ENCODE data around the gene ITGB5.

ITGB5 gene

DNA sequence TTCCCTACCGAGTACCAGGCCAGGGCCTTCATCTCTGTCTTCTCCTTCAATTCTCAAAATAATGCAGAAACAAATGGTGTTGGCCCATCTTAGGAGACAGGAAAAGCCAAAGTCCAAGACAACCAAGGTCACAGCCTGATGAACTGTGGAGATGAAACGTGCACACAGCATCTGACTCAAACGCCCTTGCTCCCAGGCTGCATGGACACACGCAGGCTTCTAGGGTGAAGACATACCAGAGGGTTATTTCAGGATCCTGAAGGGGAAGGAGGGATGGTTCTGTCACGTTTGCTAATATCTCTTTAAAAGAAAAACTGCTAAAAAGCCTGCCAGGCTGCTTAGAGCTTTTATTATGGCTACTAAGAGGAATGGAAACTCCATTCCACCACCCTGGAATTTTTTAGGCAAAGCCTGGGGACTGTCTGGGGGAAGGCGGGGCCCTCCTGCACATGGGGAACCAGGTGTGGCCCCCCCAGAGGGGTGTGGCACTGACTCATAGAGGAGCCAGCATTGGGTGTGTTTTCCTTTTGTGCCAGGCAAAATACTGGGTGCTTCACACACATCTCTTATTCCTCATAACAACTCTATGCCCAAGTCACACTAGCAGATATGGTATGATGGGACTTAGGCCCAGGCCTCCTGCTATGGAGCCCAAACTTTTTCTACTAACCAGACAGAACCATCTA lies 94.0 kb downstream of the ITGB5 start:
- H3K4me3 ChIP-seq (ENCODE audit: low read depth, low read length, poor library complexity, severe bottlenecking), result no peak overlapping the region
- no peaks in the 10 kb centered on the region; the same call in none of the 2 replicates for H3K27me3 ChIP-seq (ENCODE audit: insufficient read depth, low read length)
- H3K79me2 ChIP-seq (ENCODE audit: insufficient read depth, low read length), result no peaks in the 10 kb centered on the region
- no peaks in the 10 kb centered on the region for H3K4me1 ChIP-seq (ENCODE audit: insufficient read depth, low read length, severe bottlenecking)
- no peaks in the 10 kb centered on the region for H3K9me2 ChIP-seq (ENCODE audit: low read depth, low read length)
- no peak overlapping the region for H3K27ac ChIP-seq (ENCODE audit: low read depth, low read length, poor library complexity, severe bottlenecking)
- H4K20me1 ChIP-seq (ENCODE audit: insufficient read depth, low read length), result no peaks in the 10 kb centered on the region
- H2AFZ ChIP-seq (ENCODE audit: low read length), result no peak overlapping the region
- no peak overlapping the region for H3K4me2 ChIP-seq (ENCODE audit: low read length)
- H3F3A ChIP-seq (ENCODE audit: insufficient read depth, low read length), result no peaks in the 10 kb centered on the region
- no peak overlapping the region for H3K9ac ChIP-seq (ENCODE audit: low read length)
- no peaks in the 10 kb centered on the region for H3K9me3 ChIP-seq (ENCODE audit: low read length)
- no peaks in the 10 kb centered on the region for H3K36me3 ChIP-seq (ENCODE audit: insufficient read depth, low read length)
- TF ChIP-seq, protein P1, sequence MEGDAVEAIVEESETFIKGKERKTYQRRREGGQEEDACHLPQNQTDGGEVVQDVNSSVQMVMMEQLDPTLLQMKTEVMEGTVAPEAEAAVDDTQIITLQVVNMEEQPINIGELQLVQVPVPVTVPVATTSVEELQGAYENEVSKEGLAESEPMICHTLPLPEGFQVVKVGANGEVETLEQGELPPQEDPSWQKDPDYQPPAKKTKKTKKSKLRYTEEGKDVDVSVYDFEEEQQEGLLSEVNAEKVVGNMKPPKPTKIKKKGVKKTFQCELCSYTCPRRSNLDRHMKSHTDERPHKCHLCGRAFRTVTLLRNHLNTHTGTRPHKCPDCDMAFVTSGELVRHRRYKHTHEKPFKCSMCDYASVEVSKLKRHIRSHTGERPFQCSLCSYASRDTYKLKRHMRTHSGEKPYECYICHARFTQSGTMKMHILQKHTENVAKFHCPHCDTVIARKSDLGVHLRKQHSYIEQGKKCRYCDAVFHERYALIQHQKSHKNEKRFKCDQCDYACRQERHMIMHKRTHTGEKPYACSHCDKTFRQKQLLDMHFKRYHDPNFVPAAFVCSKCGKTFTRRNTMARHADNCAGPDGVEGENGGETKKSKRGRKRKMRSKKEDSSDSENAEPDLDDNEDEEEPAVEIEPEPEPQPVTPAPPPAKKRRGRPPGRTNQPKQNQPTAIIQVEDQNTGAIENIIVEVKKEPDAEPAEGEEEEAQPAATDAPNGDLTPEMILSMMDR (IDR thresholded peaks at IDR 0.05; ENCODE audit: low read length), result no peak
- no peak for TF ChIP-seq EZH2 (IDR thresholded peaks at IDR 0.05; ENCODE audit: borderline replicate concordance, low read length)

DNA sequence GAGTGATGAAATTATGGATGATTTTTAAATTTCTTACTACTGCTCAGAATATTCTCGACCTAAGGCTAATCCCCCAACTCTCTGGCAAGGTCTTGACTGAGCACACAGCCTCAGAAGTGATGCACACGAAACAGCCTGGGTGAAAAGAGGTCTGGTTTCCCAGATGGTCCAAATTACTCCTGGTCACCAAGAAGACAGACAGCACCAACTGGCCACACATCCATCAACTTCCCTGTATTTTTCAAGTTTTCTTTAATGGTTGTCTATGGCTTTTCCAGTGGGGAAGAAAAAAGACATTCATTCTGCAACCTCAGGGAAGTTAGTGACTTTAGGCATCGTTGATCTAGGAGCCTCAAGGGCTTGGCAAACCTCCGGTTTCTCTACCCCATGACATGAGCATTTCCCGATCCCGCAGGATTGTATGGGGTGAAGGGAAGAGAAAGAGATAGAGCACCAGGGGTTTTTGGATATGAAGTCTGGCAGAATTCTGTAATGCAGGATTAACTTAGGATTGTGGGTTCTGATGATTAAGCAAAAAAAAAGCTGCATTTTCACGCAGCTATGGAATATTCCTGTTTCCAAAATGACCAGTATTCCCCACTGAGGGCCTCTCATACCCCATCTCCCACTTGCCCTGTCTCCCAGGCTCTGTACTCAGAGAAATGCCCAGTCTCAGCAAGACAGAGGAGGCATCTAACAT lies 94.7 kb downstream of the ITGB5 start:
- Histone ChIP-seq H3K9me2 (ENCODE audit: low read depth, low read length) (no peaks in the 10 kb centered on the region), H3K27ac (ENCODE audit: low read depth, low read length, poor library complexity, severe bottlenecking) (no peak overlapping the region), H3K4me1 (ENCODE audit: insufficient read depth, low read length, severe bottlenecking) (no peaks in the 10 kb centered on the region), H3K27me3 (ENCODE audit: insufficient read depth, low read length) (no peaks in the 10 kb centered on the region; the same call in none of the 2 replicates), H4K20me1 (ENCODE audit: insufficient read depth, low read length) (no peaks in the 10 kb centered on the region), H3K9ac (ENCODE audit: low read length) (no peak overlapping the region), H3F3A (ENCODE audit: insufficient read depth, low read length) (no peaks in the 10 kb centered on the region), H3K79me2 (ENCODE audit: insufficient read depth, low read length) (no peaks in the 10 kb centered on the region), H3K36me3 (ENCODE audit: insufficient read depth, low read length) (no peaks in the 10 kb centered on the region), H3K9me3 (ENCODE audit: low read length) (no peaks in the 10 kb centered on the region), H3K4me2 (ENCODE audit: low read length) (no peak overlapping the region), H3K4me3 (ENCODE audit: low read depth, low read length, poor library complexity, severe bottlenecking) (no peak overlapping the region), H2AFZ (ENCODE audit: low read length) (no peak overlapping the region)
- TF ChIP-seq, protein P1 (IDR thresholded peaks at IDR 0.05; ENCODE audit: low read length), result no peak
- TF ChIP-seq EZH2 (IDR thresholded peaks at IDR 0.05; ENCODE audit: borderline replicate concordance, low read length), result no peak

DNA sequence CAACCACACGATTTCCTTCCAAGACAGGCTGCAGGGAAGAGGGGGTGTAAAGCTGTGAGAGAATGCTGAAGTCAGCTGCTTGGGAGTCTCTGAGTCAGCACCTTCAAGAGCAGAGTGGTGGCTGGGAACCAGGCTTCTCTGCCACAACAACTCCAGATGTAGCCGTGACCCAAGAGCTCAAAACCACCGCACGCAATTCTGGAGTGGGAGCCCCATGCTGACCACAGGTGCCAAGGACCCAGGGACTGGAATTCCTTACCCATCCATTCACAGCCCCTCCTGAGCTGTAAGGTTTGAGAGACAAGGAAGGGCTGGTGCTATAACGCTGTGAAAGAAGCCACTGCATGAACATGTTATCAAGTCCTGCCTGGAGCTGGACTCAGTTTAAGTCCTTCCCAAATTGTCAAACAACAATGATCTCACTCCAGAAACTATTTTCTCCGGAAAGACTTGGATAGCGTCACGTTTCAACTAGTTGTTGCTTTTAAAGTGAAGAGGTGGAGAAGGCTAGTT lies 95.5 kb downstream of the ITGB5 start:
- TF ChIP-seq, protein P1 (IDR thresholded peaks at IDR 0.05; ENCODE audit: low read length), result no peak
- TF ChIP-seq EZH2 (IDR thresholded peaks at IDR 0.05; ENCODE audit: borderline replicate concordance, low read length), result no peak
- no peaks in the 10 kb centered on the region; the same call in none of the 2 replicates for H3K27me3 ChIP-seq (ENCODE audit: insufficient read depth, low read length)
- no peak overlapping the region for H3K9ac ChIP-seq (ENCODE audit: low read length)
- H3K79me2 ChIP-seq (ENCODE audit: insufficient read depth, low read length), result no peaks in the 10 kb centered on the region
- no peak overlapping the region for H2AFZ ChIP-seq (ENCODE audit: low read length)
- H3K4me2 ChIP-seq (ENCODE audit: low read length), result no peak overlapping the region
- H3K4me1 ChIP-seq (ENCODE audit: insufficient read depth, low read length, severe bottlenecking), result no peaks in the 10 kb centered on the region
- no peak overlapping the region for H3K4me3 ChIP-seq (ENCODE audit: low read depth, low read length, poor library complexity, severe bottlenecking)
- H3K9me2 ChIP-seq (ENCODE audit: low read depth, low read length), result no peaks in the 10 kb centered on the region
- no peaks in the 10 kb centered on the region for H3K9me3 ChIP-seq (ENCODE audit: low read length)
- H4K20me1 ChIP-seq (ENCODE audit: insufficient read depth, low read length), result no peaks in the 10 kb centered on the region
- H3K36me3 ChIP-seq (ENCODE audit: insufficient read depth, low read length), result no peaks in the 10 kb centered on the region
- H3K27ac ChIP-seq (ENCODE audit: low read depth, low read length, poor library complexity, severe bottlenecking), result no peak overlapping the region
- no peaks in the 10 kb centered on the region for H3F3A ChIP-seq (ENCODE audit: insufficient read depth, low read length)

Measured in OCI-LY1 (cell line).